ENCODE measurements around the gene GALNTL6. TPM values are rescaled to one million over a fixed set of nuclear protein-coding genes. Genes with fewer than 3 reads are reported as not detected.

Gene GALNTL6
- polyA plus RNA-seq, 1 donor from 2014 or later, result 14.9 TPM

DNA sequence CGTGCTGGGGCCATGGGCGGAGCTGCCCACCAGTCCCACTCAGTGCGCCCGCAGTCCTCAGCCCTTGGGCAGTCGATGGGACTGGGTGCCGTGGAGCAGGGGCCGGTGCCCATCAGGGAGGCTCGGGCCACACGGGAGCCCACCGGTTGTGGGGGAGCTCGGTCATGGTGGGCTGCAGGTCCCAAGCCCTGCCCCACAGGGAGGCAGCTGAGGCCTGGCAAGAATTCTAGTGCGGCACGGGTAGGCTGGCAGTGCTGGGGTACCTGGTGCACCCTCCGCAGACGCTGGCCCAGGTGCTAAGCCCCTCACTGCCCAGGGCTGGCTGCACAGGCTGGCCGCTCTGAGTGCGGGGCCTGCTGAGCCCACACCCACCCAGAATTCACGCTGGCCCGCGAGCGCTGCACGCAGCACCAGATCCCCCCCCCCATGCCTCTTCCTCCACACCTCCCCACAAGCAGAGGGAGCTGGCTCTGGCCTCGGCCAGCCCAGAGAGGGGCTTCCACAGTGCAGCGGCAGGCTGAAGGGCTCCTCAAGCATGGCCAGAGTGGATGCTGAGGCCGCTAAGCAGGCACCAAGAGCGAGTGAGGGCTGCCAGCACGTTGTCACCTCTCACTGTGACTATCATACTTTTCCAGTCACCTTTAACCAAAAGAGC is 564.4 kb downstream of the GALNTL6 start:
- Histone ChIP-seq H3K36me3 (ENCODE audit: insufficient read depth, low read length) (no peaks in the 10 kb centered on the region), H4K20me1 (ENCODE audit: insufficient read depth) (no peaks in the 10 kb centered on the region), H3K9ac (ENCODE audit: low read length) (no peak overlapping the region), H3K27ac (ENCODE audit: low read length) (no peak overlapping the region), H3F3A (ENCODE audit: insufficient read depth, low read length, poor library complexity, severe bottlenecking) (no peaks in the 10 kb centered on the region), H3K9me3 (ENCODE audit: low read length) (no peaks in the 10 kb centered on the region), H3K4me2 (ENCODE audit: low read length) (no peak overlapping the region), H3K79me2 (replicated peaks; ENCODE audit: insufficient read depth, low read length) (no peaks in the 10 kb centered on the region), H3K27me3 (ENCODE audit: insufficient read depth, low read depth, low read length) (no peaks in the 10 kb centered on the region), H3K9me2 (ENCODE audit: insufficient read depth, low read length) (no peaks in the 10 kb centered on the region), H2AFZ (ENCODE audit: low read depth, low read length) (no peak overlapping the region), H3K4me3 (ENCODE audit: low read length) (no peak overlapping the region)
- TF ChIP-seq MXI1 (conservative IDR thresholded peaks at IDR 0.05; ENCODE audit: poor library complexity, severe bottlenecking) (no peak), RAD21 (conservative IDR thresholded peaks at IDR 0.05) (no peak), TAF1 (IDR thresholded peaks at IDR 0.05; ENCODE audit: low read depth) (no peak), POLR2AphosphoS5 (IDR thresholded peaks at IDR 0.05) (no peak), EZH2 (IDR thresholded peaks at IDR 0.05; ENCODE audit: borderline replicate concordance, insufficient read depth, low read length, poor library complexity, severe bottlenecking) (no peak), EP300 (conservative IDR thresholded peaks at IDR 0.05; ENCODE audit: poor library complexity, severe bottlenecking) (no peak), SMC3 (conservative IDR thresholded peaks at IDR 0.05; ENCODE audit: poor library complexity) (no peak)
- TF ChIP-seq, protein P1, sequence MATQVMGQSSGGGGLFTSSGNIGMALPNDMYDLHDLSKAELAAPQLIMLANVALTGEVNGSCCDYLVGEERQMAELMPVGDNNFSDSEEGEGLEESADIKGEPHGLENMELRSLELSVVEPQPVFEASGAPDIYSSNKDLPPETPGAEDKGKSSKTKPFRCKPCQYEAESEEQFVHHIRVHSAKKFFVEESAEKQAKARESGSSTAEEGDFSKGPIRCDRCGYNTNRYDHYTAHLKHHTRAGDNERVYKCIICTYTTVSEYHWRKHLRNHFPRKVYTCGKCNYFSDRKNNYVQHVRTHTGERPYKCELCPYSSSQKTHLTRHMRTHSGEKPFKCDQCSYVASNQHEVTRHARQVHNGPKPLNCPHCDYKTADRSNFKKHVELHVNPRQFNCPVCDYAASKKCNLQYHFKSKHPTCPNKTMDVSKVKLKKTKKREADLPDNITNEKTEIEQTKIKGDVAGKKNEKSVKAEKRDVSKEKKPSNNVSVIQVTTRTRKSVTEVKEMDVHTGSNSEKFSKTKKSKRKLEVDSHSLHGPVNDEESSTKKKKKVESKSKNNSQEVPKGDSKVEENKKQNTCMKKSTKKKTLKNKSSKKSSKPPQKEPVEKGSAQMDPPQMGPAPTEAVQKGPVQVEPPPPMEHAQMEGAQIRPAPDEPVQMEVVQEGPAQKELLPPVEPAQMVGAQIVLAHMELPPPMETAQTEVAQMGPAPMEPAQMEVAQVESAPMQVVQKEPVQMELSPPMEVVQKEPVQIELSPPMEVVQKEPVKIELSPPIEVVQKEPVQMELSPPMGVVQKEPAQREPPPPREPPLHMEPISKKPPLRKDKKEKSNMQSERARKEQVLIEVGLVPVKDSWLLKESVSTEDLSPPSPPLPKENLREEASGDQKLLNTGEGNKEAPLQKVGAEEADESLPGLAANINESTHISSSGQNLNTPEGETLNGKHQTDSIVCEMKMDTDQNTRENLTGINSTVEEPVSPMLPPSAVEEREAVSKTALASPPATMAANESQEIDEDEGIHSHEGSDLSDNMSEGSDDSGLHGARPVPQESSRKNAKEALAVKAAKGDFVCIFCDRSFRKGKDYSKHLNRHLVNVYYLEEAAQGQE (IDR thresholded peaks at IDR 0.05; ENCODE audit: borderline replicate concordance), result no peak
- TF ChIP-seq, protein P2, sequence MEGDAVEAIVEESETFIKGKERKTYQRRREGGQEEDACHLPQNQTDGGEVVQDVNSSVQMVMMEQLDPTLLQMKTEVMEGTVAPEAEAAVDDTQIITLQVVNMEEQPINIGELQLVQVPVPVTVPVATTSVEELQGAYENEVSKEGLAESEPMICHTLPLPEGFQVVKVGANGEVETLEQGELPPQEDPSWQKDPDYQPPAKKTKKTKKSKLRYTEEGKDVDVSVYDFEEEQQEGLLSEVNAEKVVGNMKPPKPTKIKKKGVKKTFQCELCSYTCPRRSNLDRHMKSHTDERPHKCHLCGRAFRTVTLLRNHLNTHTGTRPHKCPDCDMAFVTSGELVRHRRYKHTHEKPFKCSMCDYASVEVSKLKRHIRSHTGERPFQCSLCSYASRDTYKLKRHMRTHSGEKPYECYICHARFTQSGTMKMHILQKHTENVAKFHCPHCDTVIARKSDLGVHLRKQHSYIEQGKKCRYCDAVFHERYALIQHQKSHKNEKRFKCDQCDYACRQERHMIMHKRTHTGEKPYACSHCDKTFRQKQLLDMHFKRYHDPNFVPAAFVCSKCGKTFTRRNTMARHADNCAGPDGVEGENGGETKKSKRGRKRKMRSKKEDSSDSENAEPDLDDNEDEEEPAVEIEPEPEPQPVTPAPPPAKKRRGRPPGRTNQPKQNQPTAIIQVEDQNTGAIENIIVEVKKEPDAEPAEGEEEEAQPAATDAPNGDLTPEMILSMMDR (IDR thresholded peaks at IDR 0.05; ENCODE audit: poor library complexity, severe bottlenecking), result no peak

DNA sequence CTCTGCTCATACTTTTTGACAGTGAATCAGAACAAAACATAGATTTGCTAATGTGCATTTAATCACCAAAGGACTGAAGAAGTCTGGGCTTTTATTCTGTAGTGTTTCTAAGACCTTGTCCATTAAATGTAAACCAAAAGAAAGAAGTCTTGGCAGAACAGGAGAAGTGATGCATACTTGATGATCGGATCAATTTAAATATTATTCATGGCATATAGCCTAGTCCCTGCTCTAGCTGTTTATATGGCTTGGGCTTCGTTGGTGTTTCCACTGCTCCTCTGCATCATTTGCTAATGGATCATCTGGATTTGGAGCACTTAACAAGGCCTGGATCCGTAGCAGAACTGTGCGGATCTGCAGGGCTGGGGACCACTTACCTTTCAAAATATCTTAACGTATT is 566.6 kb downstream of the GALNTL6 start:
- Histone ChIP-seq H2AFZ (ENCODE audit: low read depth, low read length) (no peak overlapping the region), H3K9me3 (ENCODE audit: low read length) (peaks cover 3% of the 10 kb centered on the region), H3K4me3 (ENCODE audit: low read length) (no peak overlapping the region), H4K20me1 (ENCODE audit: insufficient read depth) (no peaks in the 10 kb centered on the region), H3K36me3 (ENCODE audit: insufficient read depth, low read length) (no peaks in the 10 kb centered on the region), H3K27ac (ENCODE audit: low read length) (no peak overlapping the region), H3K9me2 (ENCODE audit: insufficient read depth, low read length) (no peaks in the 10 kb centered on the region), H3K4me2 (ENCODE audit: low read length) (no peak overlapping the region), H3K9ac (ENCODE audit: low read length) (no peak overlapping the region), H3K27me3 (ENCODE audit: insufficient read depth, low read depth, low read length) (no peaks in the 10 kb centered on the region), H3F3A (ENCODE audit: insufficient read depth, low read length, poor library complexity, severe bottlenecking) (no peaks in the 10 kb centered on the region), H3K79me2 (replicated peaks; ENCODE audit: insufficient read depth, low read length) (no peaks in the 10 kb centered on the region)
- TF ChIP-seq POLR2AphosphoS5 (IDR thresholded peaks at IDR 0.05) (no peak), SMC3 (conservative IDR thresholded peaks at IDR 0.05; ENCODE audit: poor library complexity) (no peak), EZH2 (IDR thresholded peaks at IDR 0.05; ENCODE audit: borderline replicate concordance, insufficient read depth, low read length, poor library complexity, severe bottlenecking) (no peak), MXI1 (conservative IDR thresholded peaks at IDR 0.05; ENCODE audit: poor library complexity, severe bottlenecking) (no peak), EP300 (conservative IDR thresholded peaks at IDR 0.05; ENCODE audit: poor library complexity, severe bottlenecking) (no peak), TAF1 (IDR thresholded peaks at IDR 0.05; ENCODE audit: low read depth) (no peak), RAD21 (conservative IDR thresholded peaks at IDR 0.05) (no peak)
- TF ChIP-seq, protein P1 (IDR thresholded peaks at IDR 0.05; ENCODE audit: borderline replicate concordance), result no peak
- TF ChIP-seq, protein P2 (IDR thresholded peaks at IDR 0.05; ENCODE audit: poor library complexity, severe bottlenecking), result no peak
